ENCODE results near the gene LBHD2.

GRCh38 chr14:103105580-103106150 lies 21.7 kb downstream of the LBHD2 start:
- peak; percentile 12 for TF ChIP-seq CTCF (IDR thresholded peaks at IDR 0.05)
- TF ChIP-seq EZH2 (IDR thresholded peaks at IDR 0.05; ENCODE audit: borderline replicate concordance, insufficient read depth, low read depth, low read length, poor library complexity, severe bottlenecking): no peak
